GM12892 (cell line): ENCODE measurements around the gene HGF.

ENCODE experiments used
- POLR2AphosphoS5 ChIP-seq: IDR thresholded peaks from 2 replicates; pipeline ENCODE4 v1.6.1; 2011; ENCODE audit warnings: low read depth, low read length, control low read depth
- TAF1 ChIP-seq: IDR thresholded peaks from 2 replicates; pipeline ENCODE4 v1.6.1; 2011; ENCODE audit warnings: low read depth, mild to moderate bottlenecking, control low read depth, low read length, borderline replicate concordance

DNA sequence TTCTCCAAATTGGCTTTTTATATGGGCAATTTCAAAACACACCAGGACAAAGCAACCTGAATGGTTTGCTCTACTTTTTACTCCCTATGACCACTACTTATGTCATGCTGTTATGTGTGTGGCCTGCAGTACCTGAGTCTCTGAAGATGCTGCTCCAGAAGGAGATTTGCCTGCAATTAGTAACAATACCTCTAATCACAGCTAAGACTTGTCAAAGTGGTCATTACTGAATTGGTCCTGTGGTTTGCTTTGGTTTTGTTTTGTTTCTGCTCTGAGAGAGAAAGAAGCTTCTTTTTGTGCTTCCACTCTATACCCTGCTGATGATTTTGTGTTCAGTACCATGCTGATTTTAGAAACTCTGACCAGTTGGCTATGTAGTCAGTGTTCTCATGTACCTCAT, 25.5 kb downstream of the HGF start:
- TF ChIP-seq POLR2AphosphoS5 (no peak), TAF1 (no peak)
